Umbilical cord (tissue), 2 donors: ENCODE data around the gene MED7. TPM values are rescaled to one million over a fixed set of nuclear protein-coding genes. Genes with fewer than 3 reads are reported as not detected.

Source experiments
- DNase-seq: peaks from one replicate; pipeline ENCODE4 v3.0.0-alpha.2; 2015; ENCODE audit warnings: low spot score
- total RNA-seq: library from RNA; depleted of rRNA; stranded (reverse); fragments of >200 nt; gene quantifications from one replicate; pipeline ENCODE4 v1.2.3, GENCODE V29; 2014; ENCODE audit warnings: low replicate concordance; ENCODE audit not compliant: insufficient read depth

The MED7 gene
- total RNA-seq, 1 donor from 2014 or later, result 10.4 TPM

GRCh38 chr5:157106630-157107461 is 35.8 kb downstream of the MED7 start:
- no peak for DNase-seq

GRCh38 chr5:157100140-157100679 is 42.5 kb downstream of the MED7 start:
- no peak for DNase-seq

- no peak for DNase-seq
Observed at GRCh38 chr5:157088342-157088990, 54.2 kb downstream of the MED7 start.

Other genes starting within 250 kb of the MED7 start
- 0.48 TPM for gene TIMD4, start 179.6 kb downstream of the MED7 start, total RNA-seq
- gene HAVCR1, start 83.7 kb downstream of the MED7 start, total RNA-seq, result not detected
- gene HAVCR2, start 33.8 kb downstream of the MED7 start, total RNA-seq, result 19.7 TPM
- not detected for gene GARIN3, start 23.4 kb upstream of the MED7 start, total RNA-seq
- 14.7 TPM for gene ITK, start 38.0 kb upstream of the MED7 start, total RNA-seq
- gene CYFIP2, start 123.3 kb upstream of the MED7 start, total RNA-seq, result 319 TPM